Gastroesophageal sphincter (tissue), 3 donors: ENCODE data around the gene CHRNA3.

ENCODE experiments used
- EP300 ChIP-seq: sonication (generic); formaldehyde crosslinking; IDR thresholded peaks from one replicate; pipeline ENCODE4 v1.6.1; 2017; ENCODE audit warnings: antibody characterized with exemption, mild to moderate bottlenecking
- POLR2A ChIP-seq, 2 donors: fragments of 450-650 bp; IDR thresholded peaks; one replicate each; pipeline ENCODE4 v1.6.1; 2017; ENCODE audit warnings: antibody characterized with exemption in 2 of 2, mild to moderate bottlenecking in 2 of 2, moderate library complexity in 1 of 2
- TF ChIP-seq, protein P1 (sequence below), 4 experiments: fragments of 200-600 bp in 2 of 4; fragments of 450-650 bp in 2 of 4; sonication (generic) in 1 of 4; IDR thresholded peaks; one replicate each; pipeline ENCODE4 v1.5.1; 2017 to 2019; ENCODE audit warnings: antibody characterized with exemption in 4 of 4, mild to moderate bottlenecking in 2 of 4, moderate library complexity in 2 of 4

DNA sequence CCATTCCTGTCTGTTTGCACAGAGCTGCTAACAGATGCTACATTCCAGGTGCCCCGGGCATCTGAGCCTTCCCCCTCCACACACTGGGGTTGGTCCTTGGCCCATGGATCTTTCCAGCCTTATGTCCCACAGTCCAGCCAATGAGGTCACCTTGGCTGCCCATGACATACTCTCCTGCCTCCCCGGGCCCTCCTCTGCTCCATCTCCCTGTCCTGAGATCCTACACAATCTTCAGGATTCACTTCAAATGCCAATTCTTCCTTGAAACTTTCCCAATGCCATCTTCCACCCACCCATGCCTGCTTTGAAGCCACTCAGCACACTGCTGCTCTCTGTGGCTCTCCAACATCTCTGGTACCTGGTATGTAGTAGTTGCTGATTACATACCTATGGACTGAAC lies 4.3 kb downstream of the CHRNA3 start:
- no peak for TF ChIP-seq EP300
- TF ChIP-seq POLR2A (IDR thresholded peaks at IDR 0.05), result no peak
- TF ChIP-seq, protein P1, sequence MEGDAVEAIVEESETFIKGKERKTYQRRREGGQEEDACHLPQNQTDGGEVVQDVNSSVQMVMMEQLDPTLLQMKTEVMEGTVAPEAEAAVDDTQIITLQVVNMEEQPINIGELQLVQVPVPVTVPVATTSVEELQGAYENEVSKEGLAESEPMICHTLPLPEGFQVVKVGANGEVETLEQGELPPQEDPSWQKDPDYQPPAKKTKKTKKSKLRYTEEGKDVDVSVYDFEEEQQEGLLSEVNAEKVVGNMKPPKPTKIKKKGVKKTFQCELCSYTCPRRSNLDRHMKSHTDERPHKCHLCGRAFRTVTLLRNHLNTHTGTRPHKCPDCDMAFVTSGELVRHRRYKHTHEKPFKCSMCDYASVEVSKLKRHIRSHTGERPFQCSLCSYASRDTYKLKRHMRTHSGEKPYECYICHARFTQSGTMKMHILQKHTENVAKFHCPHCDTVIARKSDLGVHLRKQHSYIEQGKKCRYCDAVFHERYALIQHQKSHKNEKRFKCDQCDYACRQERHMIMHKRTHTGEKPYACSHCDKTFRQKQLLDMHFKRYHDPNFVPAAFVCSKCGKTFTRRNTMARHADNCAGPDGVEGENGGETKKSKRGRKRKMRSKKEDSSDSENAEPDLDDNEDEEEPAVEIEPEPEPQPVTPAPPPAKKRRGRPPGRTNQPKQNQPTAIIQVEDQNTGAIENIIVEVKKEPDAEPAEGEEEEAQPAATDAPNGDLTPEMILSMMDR (IDR thresholded peaks at IDR 0.05), result no peak
